ENCODE data around the gene CBX6. TPM values are rescaled to one million over a fixed set of nuclear protein-coding genes. Genes with fewer than 3 reads are reported as not detected.
A peak's percentile ranks its signal among the peaks of the same experiment; 100 is the strongest.

Gene CBX6
- total and polyA plus RNA-seq, 2 of the 8 experiments (the other 6 are each of a cell fraction or from before 2014, with no cell fraction given), result 10.6 to 27.5 TPM

GRCh38 chr22:38873469-38874411 is 1.7 kb upstream of the CBX6 start:
- no peak overlapping the region; the same call in 1 of the 2 replicates for H2AK5ac ChIP-seq (ENCODE audit: low read depth, low read length)
- TF ChIP-seq SIN3A (conservative IDR thresholded peaks at IDR 0.05 in 1 of 2, IDR thresholded peaks at IDR 0.05 in 1 of 2; ENCODE audit: low read depth in 1 of 2, low read length in 2 of 2), result no peak
- no peak overlapping the region for H3K4ac ChIP-seq (replicated peaks; ENCODE audit: insufficient read length, low read depth, low read length)
- no peak overlapping the region for H3K9ac ChIP-seq (replicated peaks in 1 of 4; ENCODE audit: extremely low read depth in 1 of 4, low read depth in 3 of 4, low read length in 3 of 4)
- H2BK20ac ChIP-seq (ENCODE audit: low read length), result no peak overlapping the region
- ChIA-PET POLR2A (ENCODE audit: partially characterized antibody) (interaction anchor here (1.0 to 1.6 kb wide), 5 partner anchors 9 to 438 kb away, joined by 3 to 5 read pairs (median 3); no protein-coding TSS in a partner anchor), CTCF (ENCODE audit: partially characterized antibody) (interaction anchor here (0.6 to 1.0 kb wide), 4 partner anchors 12 to 154 kb away, joined by 3 to 5 read pairs (median 3); no protein-coding TSS in a partner anchor)
- H3K27me3 ChIP-seq (replicated peaks in 1 of 4; ENCODE audit: control insufficient read depth in 3 of 4, extremely low read depth in 1 of 4, insufficient read depth in 3 of 4, low read length in 3 of 4), result no peaks in the 10 kb centered on the region; a peak in 2 of 7 replicates
- peak overlapping the region; percentile 27 for H3K56ac ChIP-seq (replicated peaks; ENCODE audit: insufficient read length, low read depth, low read length)
- FAIRE-seq, result no peak
- 75% methylated on average over 9 of the region's 9 CpGs; no CpG with 5 or more reads in 1 of the 2 experiments for WGBS, 2 experiments (ENCODE audit: extremely low coverage in 1 of 2, insufficient coverage in 1 of 2, insufficient read length in 1 of 2, insufficient replicate concordance in 2 of 2, low coverage in 1 of 2, low lambda C conversion rate in 2 of 2, missing lambda C conversion rate in 1 of 2)
- H4K20me1 ChIP-seq (replicated peaks in 1 of 2; ENCODE audit: control insufficient read depth in 1 of 2, insufficient read depth in 2 of 2, low read length in 2 of 2), result peaks cover 0 to 5% of the 10 kb centered on the region in 2 experiments
- H4K5ac ChIP-seq (ENCODE audit: insufficient read length, low read depth, low read length), result peak overlapping the region; percentile 64
- no peak overlapping the region for H3K18ac ChIP-seq (ENCODE audit: extremely low read depth, low read length)
- no peak overlapping the region for H3K27ac ChIP-seq (ENCODE audit: low read depth, low read length)
- H2BK120ac ChIP-seq (replicated peaks; ENCODE audit: low read depth, low read length), result no peak overlapping the region
- H4K8ac ChIP-seq (ENCODE audit: extremely low read depth, insufficient read depth, low read length), result no peak overlapping the region
- peaks cover 9% of the 10 kb centered on the region; the same call in 1 of the 2 replicates for H3K23me2 ChIP-seq (ENCODE audit: low read depth, low read length)
- no peak overlapping the region for H4K91ac ChIP-seq (replicated peaks; ENCODE audit: insufficient read length, low read length)
- peaks cover 0 to 9% of the 10 kb centered on the region in 2 experiments; a peak in 2 of 4 replicates for H3K79me2 ChIP-seq (ENCODE audit: control insufficient read depth in 1 of 2, insufficient read depth in 2 of 2, low read length in 2 of 2)
- H2BK5ac ChIP-seq (ENCODE audit: low read depth, low read length), result no peak overlapping the region
- H3K4me3 ChIP-seq (ENCODE audit: extremely low read depth in 1 of 4, insufficient read depth in 2 of 4, low read depth in 3 of 4, low read length in 4 of 4), result peak overlapping the region; percentile 15 to 97 (median 71); a peak in 6 of 8 replicates
- peak in 1 of 2 experiments; percentile 40 for DNase-seq (ENCODE audit: low read depth in 1 of 2, low spot score in 2 of 2)
- peak overlapping the region; percentile 76 for H2BK15ac ChIP-seq (ENCODE audit: low read length)
- peaks cover 0 to 8% (median 5%) of the 10 kb centered on the region in 4 experiments; a peak in 3 of 8 replicates for H3K36me3 ChIP-seq (ENCODE audit: control insufficient read depth in 2 of 4, insufficient read depth in 4 of 4, low read length in 3 of 4)
- no peak overlapping the region for H3K14ac ChIP-seq (ENCODE audit: insufficient read length)
- no peaks in the 10 kb centered on the region for H3K9me3 ChIP-seq (ENCODE audit: insufficient read depth in 2 of 2, low read depth in 1 of 2, low read length in 1 of 2)
- H2AFZ ChIP-seq (ENCODE audit: low read length), result no peak overlapping the region
- H2BK12ac ChIP-seq (ENCODE audit: low read depth, low read length), result peak overlapping the region; percentile 31; the same call in 1 of the 2 replicates
- peaks cover 3 to 18% (median 12%) of the 10 kb centered on the region in 4 experiments; a peak in 5 of 7 replicates for H3K4me1 ChIP-seq (replicated peaks in 1 of 4; ENCODE audit: control insufficient read depth in 3 of 4, insufficient read depth in 4 of 4, low read length in 3 of 4)
- H3K79me1 ChIP-seq (ENCODE audit: low read depth, low read length), result no peaks in the 10 kb centered on the region
- H3K4me2 ChIP-seq (ENCODE audit: insufficient read depth in 1 of 2, low read depth in 2 of 2, low read length in 2 of 2), result peak overlapping the region; percentile 61 to 86
- H3K23ac ChIP-seq (ENCODE audit: insufficient read length), result no peak overlapping the region
